PC-3 (cell line): ENCODE measurements around the gene PITHD1. TPM values are rescaled to one million over a fixed set of nuclear protein-coding genes. Genes with fewer than 3 reads are reported as not detected.

ENCODE experiments used
- ATAC-seq: fragments of 200-7000 bp; cut with Tn5 transposase; 2 replicates; pipeline ENCODE4 v1.9.1; 2020; ENCODE audit warnings: mild to moderate bottlenecking, moderate library complexity
- BruUV-seq: library from RNA; stranded (reverse); fragments of 400-500 nt; replicated peaks from 2 replicates; lab custom pipeline; 2021; lab: Mats Ljungman, UMichigan
- CTCF ChIA-PET: fragments of 300-600 bp; sonication (Branson Sonifier 250); formaldehyde crosslinking; loops from one replicate; lab custom pipeline; 2022; ENCODE audit warnings: antibody characterized with exemption; lab: Charles Lee
- POLR2A ChIA-PET: fragments of 300-600 bp; sonication (Branson Sonifier 250); formaldehyde crosslinking; loops from one replicate; lab custom pipeline; 2022; ENCODE audit warnings: antibody characterized with exemption; ENCODE audit not compliant: unreplicated experiment; lab: Charles Lee
- DNase-seq: peaks from one replicate; pipeline ENCODE4 v3.0.0-alpha.2; 2015
- H2AFZ ChIP-seq: fragments of 300-600 bp; sonication (generic); 2 replicates; pipeline ENCODE4 v1.6.0; 2016; ENCODE audit warnings: antibody characterized with exemption, low read length
- H3F3A ChIP-seq: fragments of 300-600 bp; sonication (generic); one replicate; pipeline ENCODE4 v1.6.0; 2017; ENCODE audit warnings: antibody characterized with exemption, low read length, control low read depth, mild to moderate bottlenecking; ENCODE audit not compliant: unreplicated experiment
- H3K27ac ChIP-seq: fragments of 300-600 bp; sonication (generic); 2 replicates; pipeline ENCODE4 v1.5.1; 2016; ENCODE audit warnings: mild to moderate bottlenecking, low read length
- H3K27me3 ChIP-seq: fragments of 300-600 bp; sonication (generic); 2 replicates; pipeline ENCODE4 v1.6.1; 2016; ENCODE audit warnings: low read length, mixed read lengths
- H3K36me3 ChIP-seq: fragments of 300-600 bp; sonication (generic); 2 replicates; pipeline ENCODE4 v1.6.1; 2016; ENCODE audit warnings: low read depth, mixed run types, low read length, mixed read lengths
- H3K4me1 ChIP-seq: fragments of 300-600 bp; sonication (generic); 2 replicates; pipeline ENCODE4 v1.5.1; 2016; ENCODE audit warnings: low read length; ENCODE audit not compliant: insufficient read depth
- H3K4me2 ChIP-seq: fragments of 300-600 bp; sonication (generic); 2 replicates; pipeline ENCODE4 v1.6.0; 2016; ENCODE audit warnings: low read length
- H3K4me3 ChIP-seq: fragments of 300-600 bp; sonication (generic); 2 replicates; pipeline ENCODE4 v1.5.1; 2016; ENCODE audit warnings: mild to moderate bottlenecking, low read length, mixed read lengths
- H3K79me2 ChIP-seq: fragments of 300-600 bp; sonication (generic); 2 replicates; pipeline ENCODE4 v1.6.1; 2017; ENCODE audit warnings: low read length, mixed read lengths
- H3K9ac ChIP-seq: fragments of 300-600 bp; sonication (generic); 2 replicates; pipeline ENCODE4 v1.6.0; 2016; ENCODE audit warnings: mild to moderate bottlenecking, low read length
- H3K9me2 ChIP-seq: fragments of 300-600 bp; sonication (generic); replicated peaks from 2 replicates; pipeline ENCODE4 v1.6.1; 2016; ENCODE audit warnings: mixed run types, low read length, mixed read lengths
- H3K9me3 ChIP-seq: fragments of 300-600 bp; sonication (generic); 2 replicates; pipeline ENCODE4 v1.6.1; 2016; ENCODE audit warnings: low read length, mixed read lengths
- H4K20me1 ChIP-seq: fragments of 300-600 bp; sonication (generic); 2 replicates; pipeline ENCODE4 v1.6.1; 2016; ENCODE audit warnings: low read length, mixed read lengths
- EZH2 ChIP-seq: fragments of 300-600 bp; sonication (generic); IDR thresholded peaks from one replicate; pipeline ENCODE4 v1.6.1; 2017; ENCODE audit warnings: antibody characterized with exemption, mild to moderate bottlenecking, low read length; ENCODE audit not compliant: unreplicated experiment
- EZH2phosphoT487 ChIP-seq: fragments of 300-600 bp; sonication (generic); IDR thresholded peaks from 2 replicates; pipeline ENCODE4 v1.6.1; 2018; ENCODE audit warnings: mild to moderate bottlenecking, antibody characterized with exemption, low read length, borderline replicate concordance
- intact Hi-C: fragments of 100-400 bp; cut with micrococcal nuclease; formaldehyde crosslinking; loops from 2 replicates; pipeline ENCODE4 v1.9.0; 2023
- total RNA-seq: library from RNA; depleted of rRNA; stranded (reverse); fragments of >200 nt; gene quantifications from 2 replicates; pipeline ENCODE4 v1.2.3, GENCODE V29; 2014
- TF ChIP-seq, protein P1 (sequence below): fragments of 300-600 bp; sonication (generic); conservative IDR thresholded peaks from 2 replicates; pipeline ENCODE4 v1.5.1; 2017; ENCODE audit warnings: antibody characterized with exemption, low read depth, mild to moderate bottlenecking, low read length

The PITHD1 gene
- total RNA-seq, 1 experiment from 2014 or later: 107 TPM

DNA sequence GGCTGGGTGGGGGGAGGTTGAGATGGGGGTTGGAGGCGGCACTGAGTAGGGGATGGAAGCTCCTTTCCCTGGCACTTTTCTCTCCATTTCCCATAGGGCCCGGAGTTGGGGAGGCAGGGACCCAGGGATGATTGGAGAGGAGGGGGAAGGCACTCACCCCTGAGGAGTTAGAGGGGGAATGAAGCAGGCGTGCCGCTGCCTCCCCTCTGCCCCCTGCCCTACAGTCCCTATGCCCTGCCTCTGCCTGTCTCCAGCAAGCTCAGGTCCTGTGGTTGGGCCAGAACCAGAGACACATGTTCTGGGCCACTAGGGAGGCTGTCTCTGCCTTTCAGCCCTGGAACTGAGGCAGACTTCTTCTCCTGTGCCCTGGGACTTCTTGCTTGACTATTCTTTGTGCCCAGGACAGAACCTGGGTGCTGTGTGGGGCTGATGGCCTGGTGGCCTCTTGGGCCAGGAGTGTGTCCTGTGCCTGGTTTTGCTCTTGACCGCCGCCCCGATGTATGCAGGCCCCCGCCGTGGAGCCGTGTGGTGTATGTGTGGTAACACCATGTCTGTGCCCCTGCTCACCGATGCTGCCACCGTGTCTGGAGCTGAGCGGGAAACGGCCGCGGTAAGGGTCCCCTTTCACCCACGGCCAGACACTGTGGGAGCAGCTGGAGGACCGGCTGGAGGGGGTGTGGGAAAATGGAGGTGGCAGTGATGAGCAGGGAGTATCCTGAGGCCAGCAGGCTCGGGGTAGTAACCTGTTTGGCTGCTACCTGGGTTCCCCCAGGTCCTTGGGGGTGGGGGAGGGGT, 14.1 kb downstream of the PITHD1 start:
- Histone ChIP-seq H3K9me2 (no peaks in the 10 kb centered on the region), H3K27me3 (no peaks in the 10 kb centered on the region), H3K9ac (peak overlapping the region; percentile 90), H3K79me2 (peaks cover 28% of the 10 kb centered on the region), H3K9me3 (no peaks in the 10 kb centered on the region), H3K4me3 (peak overlapping the region; percentile 100), H3K36me3 (peaks cover 15% of the 10 kb centered on the region), H3F3A (peaks cover 13% of the 10 kb centered on the region), H3K4me1 (peaks cover 24% of the 10 kb centered on the region), H3K4me2 (peak overlapping the region; percentile 100), H3K27ac (no peak overlapping the region), H2AFZ (no peak overlapping the region), H4K20me1 (no peaks in the 10 kb centered on the region)
- ChIA-PET POLR2A (interaction anchor here (0.7 kb wide), 1 partner anchor 7 kb away, joined by 7 read pairs; no protein-coding TSS in a partner anchor), CTCF (no interaction called here)
- ATAC-seq: no peak
- DNase-seq: no peak
- TF ChIP-seq, protein P1, sequence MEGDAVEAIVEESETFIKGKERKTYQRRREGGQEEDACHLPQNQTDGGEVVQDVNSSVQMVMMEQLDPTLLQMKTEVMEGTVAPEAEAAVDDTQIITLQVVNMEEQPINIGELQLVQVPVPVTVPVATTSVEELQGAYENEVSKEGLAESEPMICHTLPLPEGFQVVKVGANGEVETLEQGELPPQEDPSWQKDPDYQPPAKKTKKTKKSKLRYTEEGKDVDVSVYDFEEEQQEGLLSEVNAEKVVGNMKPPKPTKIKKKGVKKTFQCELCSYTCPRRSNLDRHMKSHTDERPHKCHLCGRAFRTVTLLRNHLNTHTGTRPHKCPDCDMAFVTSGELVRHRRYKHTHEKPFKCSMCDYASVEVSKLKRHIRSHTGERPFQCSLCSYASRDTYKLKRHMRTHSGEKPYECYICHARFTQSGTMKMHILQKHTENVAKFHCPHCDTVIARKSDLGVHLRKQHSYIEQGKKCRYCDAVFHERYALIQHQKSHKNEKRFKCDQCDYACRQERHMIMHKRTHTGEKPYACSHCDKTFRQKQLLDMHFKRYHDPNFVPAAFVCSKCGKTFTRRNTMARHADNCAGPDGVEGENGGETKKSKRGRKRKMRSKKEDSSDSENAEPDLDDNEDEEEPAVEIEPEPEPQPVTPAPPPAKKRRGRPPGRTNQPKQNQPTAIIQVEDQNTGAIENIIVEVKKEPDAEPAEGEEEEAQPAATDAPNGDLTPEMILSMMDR: no peak
- no peak for TF ChIP-seq EZH2
- no peak for TF ChIP-seq EZH2phosphoT487
- intact Hi-C loops: no loop called here
- no TSS peak for BruUV-seq

DNA sequence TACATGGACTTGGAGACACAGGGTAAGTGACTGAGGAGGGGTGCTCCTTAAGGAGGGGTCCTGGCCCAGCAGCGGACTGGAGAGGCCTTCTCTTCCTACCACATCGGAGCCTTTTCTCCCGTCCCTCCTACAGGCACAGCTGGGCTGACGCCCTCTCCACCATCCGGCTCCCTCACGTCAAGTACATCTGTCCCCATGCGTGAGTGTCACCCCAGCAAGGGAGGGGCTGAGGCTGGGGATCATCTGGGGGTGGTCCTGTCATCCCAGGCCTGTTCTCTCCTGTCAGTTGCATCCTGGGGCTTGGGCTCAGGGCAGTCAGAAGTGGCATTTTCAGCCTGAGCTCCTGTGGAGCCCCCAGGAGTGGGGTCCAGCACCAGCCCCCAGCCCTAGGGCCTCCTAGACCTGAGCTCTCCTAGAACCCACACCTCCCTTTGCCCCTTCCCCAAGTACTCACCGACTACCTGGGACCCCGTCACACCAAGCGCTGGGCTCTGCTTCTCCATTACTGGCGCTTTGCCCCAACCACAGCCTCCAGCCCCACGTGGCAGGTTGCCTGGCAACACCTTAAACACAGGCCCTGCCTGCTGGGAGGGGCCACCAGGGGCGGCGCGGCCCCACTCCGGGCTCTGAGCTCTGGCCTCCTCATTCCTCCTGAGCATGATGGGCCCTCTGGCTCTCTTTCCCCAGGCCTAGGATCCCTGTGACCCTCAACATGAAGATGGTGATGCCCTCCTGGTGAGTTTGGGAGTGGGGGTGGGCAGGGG, 15.0 kb downstream of the PITHD1 start:
- H3K4me1 ChIP-seq: peaks cover 24% of the 10 kb centered on the region
- ATAC-seq (no peak), DNase-seq (no peak)
- H3K9me2 ChIP-seq: no peaks in the 10 kb centered on the region
- no TSS peak for BruUV-seq
- ChIA-PET POLR2A (no interaction called here), CTCF (no interaction called here)
- H3K9me3 ChIP-seq: no peaks in the 10 kb centered on the region
- no peak overlapping the region for H3K9ac ChIP-seq
- H3K27me3 ChIP-seq: no peaks in the 10 kb centered on the region
- intact Hi-C loops: no loop called here
- peak overlapping the region; percentile 100 for H3K4me3 ChIP-seq
- no peak overlapping the region for H2AFZ ChIP-seq
- peak overlapping the region; percentile 100 for H3K4me2 ChIP-seq
- peaks cover 14% of the 10 kb centered on the region for H3K36me3 ChIP-seq
- TF ChIP-seq EZH2phosphoT487: no peak
- TF ChIP-seq, protein P1: no peak
- TF ChIP-seq EZH2: no peak
- H3K27ac ChIP-seq: no peak overlapping the region
- peaks cover 27% of the 10 kb centered on the region for H3K79me2 ChIP-seq
- peaks cover 13% of the 10 kb centered on the region for H3F3A ChIP-seq
- H4K20me1 ChIP-seq: no peaks in the 10 kb centered on the region
